HepG2 (cell line): Measurements from ENCODE around the gene TTLL6. TPM values are rescaled to one million over a fixed set of nuclear protein-coding genes. Genes with fewer than 3 reads are reported as not detected.

ENCODE experiments used
- CEBPG ChIP-seq: IDR thresholded peaks from 2 replicates; pipeline ENCODE4 v1.6.1; 2016
- FOXK1 ChIP-seq: sonication (generic); formaldehyde crosslinking; IDR thresholded peaks from 2 replicates; pipeline ENCODE4 v1.4.0; 2020; ENCODE audit warnings: low read depth, missing genetic modification reagents, borderline replicate concordance
- HNF4A ChIP-seq: sonication (generic); formaldehyde crosslinking; IDR thresholded peaks from 2 replicates; pipeline ENCODE4 v1.4.0; 2020; ENCODE audit warnings: missing genetic modification reagents
- HNRNPL ChIP-seq: fragments of 200-400 bp; formaldehyde crosslinking; IDR thresholded peaks from 2 replicates; pipeline ENCODE4 v1.6.1; 2017; ENCODE audit warnings: mild to moderate bottlenecking, low read depth, low read length
- MEF2D ChIP-seq: sonication (generic); formaldehyde crosslinking; IDR thresholded peaks from 2 replicates; pipeline ENCODE4 v1.5.1; 2020; ENCODE audit warnings: mild to moderate bottlenecking, missing genetic modification reagents
- NFKB2 ChIP-seq: sonication (generic); formaldehyde crosslinking; IDR thresholded peaks from 2 replicates; pipeline ENCODE4 v1.4.0; 2020; ENCODE audit warnings: missing genetic modification reagents, borderline replicate concordance
- NR2F6 ChIP-seq, 2 experiments: IDR thresholded peaks; 2 replicates each; pipeline ENCODE4 v1.6.1; 2016; ENCODE audit warnings: antibody characterized with exemption in 1 of 2, mild to moderate bottlenecking in 1 of 2
- SETDB1 ChIP-seq: sonication (generic); formaldehyde crosslinking; IDR thresholded peaks from 2 replicates; pipeline ENCODE4 v1.5.1; 2020; ENCODE audit warnings: missing genetic modification reagents, mild to moderate bottlenecking, borderline replicate concordance
- SMARCE1 ChIP-seq: fragments of 450-650 bp; IDR thresholded peaks from 2 replicates; pipeline ENCODE4 v1.6.1; 2017; ENCODE audit warnings: borderline replicate concordance
- SP140L ChIP-seq: sonication (generic); formaldehyde crosslinking; IDR thresholded peaks from 2 replicates; pipeline ENCODE4 v1.4.0; 2020; ENCODE audit warnings: missing genetic modification reagents, borderline replicate concordance
- UBTF ChIP-seq: sonication (generic); formaldehyde crosslinking; IDR thresholded peaks from 2 replicates; pipeline ENCODE4 v1.4.0; 2020; ENCODE audit warnings: mild to moderate bottlenecking, missing genetic modification reagents
- YY1 ChIP-seq: IDR thresholded peaks from 2 replicates; pipeline ENCODE4 v1.6.1; 2011; ENCODE audit warnings: low read length, low read depth, moderate library complexity, mild to moderate bottlenecking; ENCODE audit not compliant: insufficient read depth, insufficient replicate concordance
- ZFY ChIP-seq: sonication (generic); formaldehyde crosslinking; IDR thresholded peaks from 2 replicates; pipeline ENCODE4 v1.4.0; 2020; ENCODE audit warnings: missing genetic modification reagents
- ZNF160 ChIP-seq: sonication (generic); formaldehyde crosslinking; IDR thresholded peaks from 2 replicates; pipeline ENCODE4 v1.8.0; 2022; ENCODE audit warnings: mild to moderate bottlenecking, inconsistent platforms, missing genetic modification reagents
- ZNF34 ChIP-seq: sonication (generic); formaldehyde crosslinking; IDR thresholded peaks from 2 replicates; pipeline ENCODE4 v1.4.0; 2020; ENCODE audit warnings: mild to moderate bottlenecking, missing genetic modification reagents, borderline replicate concordance
- ZNF431 ChIP-seq: sonication (generic); formaldehyde crosslinking; IDR thresholded peaks from 2 replicates; pipeline ENCODE4 v1.9.0; 2022; ENCODE audit warnings: missing genetic modification reagents, low read depth, mild to moderate bottlenecking, borderline replicate concordance
- ZNF546 ChIP-seq: sonication (generic); formaldehyde crosslinking; conservative IDR thresholded peaks from 2 replicates; pipeline ENCODE4 v1.8.1; 2023; ENCODE audit warnings: mild to moderate bottlenecking, missing genetic modification reagents
- ZNF749 ChIP-seq: sonication (generic); formaldehyde crosslinking; IDR thresholded peaks from 2 replicates; pipeline ENCODE4 v1.8.0; 2022; ENCODE audit warnings: mild to moderate bottlenecking, missing genetic modification reagents, moderate library complexity, borderline replicate concordance
- polyA plus RNA-seq, 8 experiments: library from polyadenylated mRNA; depleted of rRNA in 3 of 8; stranded (reverse) in 7 of 8; unstranded in 1 of 8; fragments of >200 nt; fragmentation: Illumina TruSeq in 4 of 8; extraction: Trizol in 4 of 8; gene quantifications; 2 replicates each; pipeline versions ENCODE4 v1.2.1 to v1.2.3, GENCODE V29; 2011 to 2016; ENCODE audit warnings: low read depth in 4 of 8, missing spikeins in 1 of 8, mixed read lengths in 1 of 8; ENCODE audit not compliant: insufficient read depth in 1 of 8
- total RNA-seq, 5 experiments: library from RNA; depleted of rRNA; stranded (reverse); fragments of >200 nt; fragmentation: Illumina TruSeq; extraction: Trizol; gene quantifications; 2 replicates each; pipeline ENCODE4 v1.2.3, GENCODE V29; 2016; ENCODE audit warnings: low read depth in 1 of 5
- TF ChIP-seq, protein P1 (sequence below): sonication (generic); formaldehyde crosslinking; IDR thresholded peaks from 2 replicates; pipeline ENCODE4 v1.4.0; 2020; ENCODE audit warnings: missing genetic modification reagents, borderline replicate concordance
- TF ChIP-seq, protein P2 (sequence below): sonication (generic); formaldehyde crosslinking; IDR thresholded peaks from 2 replicates; pipeline ENCODE4 v1.5.0; 2020; ENCODE audit warnings: missing genetic modification reagents
- TF ChIP-seq, protein P3 (sequence below): sonication (generic); formaldehyde crosslinking; IDR thresholded peaks from 2 replicates; pipeline ENCODE4 v1.8.0; 2022; ENCODE audit warnings: low read depth, missing genetic modification reagents

TTLL6 gene
- total and polyA plus RNA-seq, 2 of the 13 experiments (the other 11 are each of a cell fraction or from before 2014, with no cell fraction given): 0.04 to 0.08 TPM

DNA sequence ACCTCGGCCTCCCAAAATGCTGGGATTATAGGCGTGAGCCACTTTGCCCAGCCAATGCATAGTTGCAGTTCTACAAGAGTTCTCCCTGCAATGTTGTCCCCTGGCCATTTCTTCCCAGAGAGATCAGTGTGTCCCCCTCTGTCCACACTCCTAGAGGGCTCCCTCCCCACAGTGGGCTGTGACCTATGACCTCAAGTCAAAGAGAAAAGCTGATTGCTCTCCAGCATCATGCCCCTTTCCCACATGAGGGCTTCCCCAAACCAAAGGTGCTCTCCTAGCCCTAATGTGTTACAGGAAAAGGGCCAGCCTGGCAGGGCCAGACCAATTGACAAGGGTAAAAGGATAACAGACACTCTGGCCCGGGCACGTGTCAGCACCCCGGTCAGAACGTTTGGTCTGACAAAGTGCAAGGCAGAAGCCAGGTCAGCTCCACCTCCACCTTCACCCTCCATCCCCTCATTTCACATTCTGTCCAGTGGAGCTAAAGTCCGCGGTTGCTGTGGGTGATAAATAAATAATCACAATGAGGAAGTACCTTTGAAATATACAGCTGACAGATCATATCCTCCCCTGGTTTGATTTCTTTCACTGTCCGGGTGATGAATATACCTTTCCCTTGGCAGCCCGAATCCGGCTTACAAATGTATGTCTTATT, 17.8 kb downstream of the TTLL6 start (continued):
- TF ChIP-seq, protein P1, sequence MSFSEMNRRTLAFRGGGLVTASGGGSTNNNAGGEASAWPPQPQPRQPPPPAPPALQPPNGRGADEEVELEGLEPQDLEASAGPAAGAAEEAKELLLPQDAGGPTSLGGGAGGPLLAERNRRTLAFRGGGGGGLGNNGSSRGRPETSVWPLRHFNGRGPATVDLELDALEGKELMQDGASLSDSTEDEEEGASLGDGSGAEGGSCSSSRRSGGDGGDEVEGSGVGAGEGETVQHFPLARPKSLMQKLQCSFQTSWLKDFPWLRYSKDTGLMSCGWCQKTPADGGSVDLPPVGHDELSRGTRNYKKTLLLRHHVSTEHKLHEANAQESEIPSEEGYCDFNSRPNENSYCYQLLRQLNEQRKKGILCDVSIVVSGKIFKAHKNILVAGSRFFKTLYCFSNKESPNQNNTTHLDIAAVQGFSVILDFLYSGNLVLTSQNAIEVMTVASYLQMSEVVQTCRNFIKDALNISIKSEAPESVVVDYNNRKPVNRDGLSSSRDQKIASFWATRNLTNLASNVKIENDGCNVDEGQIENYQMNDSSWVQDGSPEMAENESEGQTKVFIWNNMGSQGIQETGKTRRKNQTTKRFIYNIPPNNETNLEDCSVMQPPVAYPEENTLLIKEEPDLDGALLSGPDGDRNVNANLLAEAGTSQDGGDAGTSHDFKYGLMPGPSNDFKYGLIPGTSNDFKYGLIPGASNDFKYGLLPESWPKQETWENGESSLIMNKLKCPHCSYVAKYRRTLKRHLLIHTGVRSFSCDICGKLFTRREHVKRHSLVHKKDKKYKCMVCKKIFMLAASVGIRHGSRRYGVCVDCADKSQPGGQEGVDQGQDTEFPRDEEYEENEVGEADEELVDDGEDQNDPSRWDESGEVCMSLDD (CRISPR knock-in tag): no peak
- no peak for TF ChIP-seq HNRNPL
- TF ChIP-seq MEF2D (CRISPR knock-in tag): no peak
- TF ChIP-seq CEBPG (CRISPR knock-in tag): no peak
- TF ChIP-seq ZNF431 (CRISPR knock-in tag): no peak
- TF ChIP-seq ZNF749 (CRISPR knock-in tag): no peak
- no peak for TF ChIP-seq SETDB1
- TF ChIP-seq, protein P2, sequence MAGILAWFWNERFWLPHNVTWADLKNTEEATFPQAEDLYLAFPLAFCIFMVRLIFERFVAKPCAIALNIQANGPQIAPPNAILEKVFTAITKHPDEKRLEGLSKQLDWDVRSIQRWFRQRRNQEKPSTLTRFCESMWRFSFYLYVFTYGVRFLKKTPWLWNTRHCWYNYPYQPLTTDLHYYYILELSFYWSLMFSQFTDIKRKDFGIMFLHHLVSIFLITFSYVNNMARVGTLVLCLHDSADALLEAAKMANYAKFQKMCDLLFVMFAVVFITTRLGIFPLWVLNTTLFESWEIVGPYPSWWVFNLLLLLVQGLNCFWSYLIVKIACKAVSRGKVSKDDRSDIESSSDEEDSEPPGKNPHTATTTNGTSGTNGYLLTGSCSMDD (CRISPR knock-in tag): no peak
- 0 out of 2 replicates have a peak, but pooled peaks have one; percentile 20 for TF ChIP-seq ZFY
- TF ChIP-seq YY1: no peak
- no peak for TF ChIP-seq SP140L (CRISPR knock-in tag)
- TF ChIP-seq HNF4A (CRISPR knock-in tag): 0 out of 2 replicates have a peak, but pooled peaks have one; percentile 40
- no peak for TF ChIP-seq ZNF160 (CRISPR knock-in tag)
- 0 out of 2 replicates have a peak, but pooled peaks have one; percentile 61 for TF ChIP-seq ZNF546 (CRISPR knock-in tag)
- 0 out of 2 replicates have a peak, but pooled peaks have one; percentile 23 for TF ChIP-seq UBTF (CRISPR knock-in tag)
- TF ChIP-seq FOXK1 (CRISPR knock-in tag): no peak
- peak; percentile 86 for TF ChIP-seq NR2F6 (IDR thresholded peaks at IDR 0.05)
- no peak; the same call in 1 of the 2 replicates for TF ChIP-seq NR2F6 (CRISPR knock-in tag; IDR thresholded peaks at IDR 0.05)
- TF ChIP-seq, protein P3, sequence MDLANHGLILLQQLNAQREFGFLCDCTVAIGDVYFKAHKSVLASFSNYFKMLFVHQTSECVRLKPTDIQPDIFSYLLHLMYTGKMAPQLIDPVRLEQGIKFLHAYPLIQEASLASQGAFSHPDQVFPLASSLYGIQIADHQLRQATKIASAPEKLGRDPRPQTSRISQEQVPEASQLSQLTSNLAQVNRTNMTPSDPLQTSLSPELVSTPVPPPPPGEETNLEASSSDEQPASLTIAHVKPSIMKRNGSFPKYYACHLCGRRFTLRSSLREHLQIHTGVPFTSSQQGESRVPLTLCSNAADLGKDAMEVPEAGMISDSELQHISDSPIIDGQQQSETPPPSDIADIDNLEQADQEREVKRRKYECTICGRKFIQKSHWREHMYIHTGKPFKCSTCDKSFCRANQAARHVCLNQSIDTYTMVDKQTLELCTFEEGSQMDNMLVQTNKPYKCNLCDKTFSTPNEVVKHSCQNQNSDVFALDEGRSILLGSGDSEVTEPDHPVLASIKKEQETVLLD: no peak
- no peak for TF ChIP-seq ZNF34
- no peak for TF ChIP-seq SMARCE1
- no peak; the same call in 1 of the 2 replicates for TF ChIP-seq NFKB2 (CRISPR knock-in tag)
